K562 (cell line): Measurements from ENCODE around the gene DYRK1B.

Source experiments
- CBFB ChIP-seq: sonication (generic); formaldehyde crosslinking; IDR thresholded peaks from 2 replicates; pipeline ENCODE4 v1.4.0; 2020; ENCODE audit warnings: mild to moderate bottlenecking, missing genetic modification reagents
- CHD2 ChIP-seq: IDR thresholded peaks from 2 replicates; pipeline ENCODE4 v1.6.1; 2011; ENCODE audit warnings: low read depth, low read length
- CREB1 ChIP-seq, 2 experiments: sonication (generic) in 1 of 2; formaldehyde crosslinking in 1 of 2; IDR thresholded peaks; 2 replicates each; pipeline versions ENCODE4 v1.6.1 to v1.8.0; 2012 to 2022; ENCODE audit warnings: inconsistent platforms in 1 of 2, mild to moderate bottlenecking in 1 of 2, missing genetic modification reagents in 1 of 2, moderate library complexity in 1 of 2
- HNRNPK ChIP-seq: fragments of 200-400 bp; formaldehyde crosslinking; IDR thresholded peaks from one replicate; pipeline ENCODE4 v1.6.1; 2018; ENCODE audit warnings: mild to moderate bottlenecking, low read depth, low read length; ENCODE audit not compliant: poor library complexity, severe bottlenecking
- HNRNPLL ChIP-seq: fragments of 200-400 bp; formaldehyde crosslinking; IDR thresholded peaks from 2 replicates; pipeline ENCODE4 v1.6.1; 2017; ENCODE audit warnings: low read length, low read depth, mild to moderate bottlenecking; ENCODE audit not compliant: poor library complexity, severe bottlenecking
- TF ChIP-seq, protein P1 (sequence below): fragments of 200-800 bp; sonication (Bioruptor generic); IDR thresholded peaks from 2 replicates; pipeline ENCODE4 v1.6.1; 2017; ENCODE audit warnings: missing genetic modification characterization, missing compliant biosample characterization

DNA sequence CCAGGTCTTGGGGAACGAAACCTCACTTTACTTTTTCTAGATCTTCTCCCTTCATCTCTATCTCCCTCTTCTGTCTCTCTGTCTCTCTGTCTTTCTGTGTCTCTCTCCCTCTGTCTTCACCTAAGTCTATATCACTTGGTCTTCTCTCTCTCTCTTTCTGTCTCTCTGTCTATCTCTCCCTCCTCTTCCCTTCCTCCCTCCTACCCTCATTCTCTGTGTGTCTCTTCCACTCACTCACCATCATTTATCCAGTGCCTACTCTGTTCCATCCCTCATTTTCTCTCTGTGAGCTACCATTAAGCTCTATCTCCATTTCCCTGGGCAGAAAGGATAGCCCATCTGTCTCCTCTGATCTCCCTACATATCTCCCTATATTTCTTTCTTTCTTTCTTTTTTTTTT lies 44.4 kb upstream of the DYRK1B start:
- TF ChIP-seq CREB1 (IDR thresholded peaks at IDR 0.05) (no peak), CREB1 (CRISPR knock-in tag; IDR thresholded peaks at IDR 0.05) (no peak), CBFB (CRISPR knock-in tag) (no peak), CHD2 (no peak), HNRNPLL (no peak), HNRNPK (no peak)
- TF ChIP-seq, protein P1, sequence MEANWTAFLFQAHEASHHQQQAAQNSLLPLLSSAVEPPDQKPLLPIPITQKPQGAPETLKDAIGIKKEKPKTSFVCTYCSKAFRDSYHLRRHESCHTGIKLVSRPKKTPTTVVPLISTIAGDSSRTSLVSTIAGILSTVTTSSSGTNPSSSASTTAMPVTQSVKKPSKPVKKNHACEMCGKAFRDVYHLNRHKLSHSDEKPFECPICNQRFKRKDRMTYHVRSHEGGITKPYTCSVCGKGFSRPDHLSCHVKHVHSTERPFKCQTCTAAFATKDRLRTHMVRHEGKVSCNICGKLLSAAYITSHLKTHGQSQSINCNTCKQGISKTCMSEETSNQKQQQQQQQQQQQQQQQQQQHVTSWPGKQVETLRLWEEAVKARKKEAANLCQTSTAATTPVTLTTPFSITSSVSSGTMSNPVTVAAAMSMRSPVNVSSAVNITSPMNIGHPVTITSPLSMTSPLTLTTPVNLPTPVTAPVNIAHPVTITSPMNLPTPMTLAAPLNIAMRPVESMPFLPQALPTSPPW (CRISPR knock-in tag) = no peak
